ENCODE results near the gene IGF2BP2.

IGF2BP2 gene

GRCh38 chr3:185718736-185719593, 105.9 kb downstream of the IGF2BP2 start:
- DNase-seq (ENCODE audit: insufficient read length, low spot score) (no peak), FAIRE-seq (no peak)
- TF ChIP-seq, protein P1, sequence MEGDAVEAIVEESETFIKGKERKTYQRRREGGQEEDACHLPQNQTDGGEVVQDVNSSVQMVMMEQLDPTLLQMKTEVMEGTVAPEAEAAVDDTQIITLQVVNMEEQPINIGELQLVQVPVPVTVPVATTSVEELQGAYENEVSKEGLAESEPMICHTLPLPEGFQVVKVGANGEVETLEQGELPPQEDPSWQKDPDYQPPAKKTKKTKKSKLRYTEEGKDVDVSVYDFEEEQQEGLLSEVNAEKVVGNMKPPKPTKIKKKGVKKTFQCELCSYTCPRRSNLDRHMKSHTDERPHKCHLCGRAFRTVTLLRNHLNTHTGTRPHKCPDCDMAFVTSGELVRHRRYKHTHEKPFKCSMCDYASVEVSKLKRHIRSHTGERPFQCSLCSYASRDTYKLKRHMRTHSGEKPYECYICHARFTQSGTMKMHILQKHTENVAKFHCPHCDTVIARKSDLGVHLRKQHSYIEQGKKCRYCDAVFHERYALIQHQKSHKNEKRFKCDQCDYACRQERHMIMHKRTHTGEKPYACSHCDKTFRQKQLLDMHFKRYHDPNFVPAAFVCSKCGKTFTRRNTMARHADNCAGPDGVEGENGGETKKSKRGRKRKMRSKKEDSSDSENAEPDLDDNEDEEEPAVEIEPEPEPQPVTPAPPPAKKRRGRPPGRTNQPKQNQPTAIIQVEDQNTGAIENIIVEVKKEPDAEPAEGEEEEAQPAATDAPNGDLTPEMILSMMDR (IDR thresholded peaks at IDR 0.05; ENCODE audit: insufficient read depth, missing control alignments), result no peak

GRCh38 chr3:185717627-185718402, 107.0 kb downstream of the IGF2BP2 start:
- DNase-seq (ENCODE audit: insufficient read length, low spot score) (no peak), FAIRE-seq (no peak)
- TF ChIP-seq, protein P1 (IDR thresholded peaks at IDR 0.05; ENCODE audit: insufficient read depth, missing control alignments), result no peak

- TF ChIP-seq, protein P1 (IDR thresholded peaks at IDR 0.05; ENCODE audit: insufficient read depth, missing control alignments), result no peak
- no peak for DNase-seq (ENCODE audit: insufficient read length, low spot score)
- FAIRE-seq, result no peak
Observed at GRCh38 chr3:185717121-185717520, 107.7 kb downstream of the IGF2BP2 start.

DNA sequence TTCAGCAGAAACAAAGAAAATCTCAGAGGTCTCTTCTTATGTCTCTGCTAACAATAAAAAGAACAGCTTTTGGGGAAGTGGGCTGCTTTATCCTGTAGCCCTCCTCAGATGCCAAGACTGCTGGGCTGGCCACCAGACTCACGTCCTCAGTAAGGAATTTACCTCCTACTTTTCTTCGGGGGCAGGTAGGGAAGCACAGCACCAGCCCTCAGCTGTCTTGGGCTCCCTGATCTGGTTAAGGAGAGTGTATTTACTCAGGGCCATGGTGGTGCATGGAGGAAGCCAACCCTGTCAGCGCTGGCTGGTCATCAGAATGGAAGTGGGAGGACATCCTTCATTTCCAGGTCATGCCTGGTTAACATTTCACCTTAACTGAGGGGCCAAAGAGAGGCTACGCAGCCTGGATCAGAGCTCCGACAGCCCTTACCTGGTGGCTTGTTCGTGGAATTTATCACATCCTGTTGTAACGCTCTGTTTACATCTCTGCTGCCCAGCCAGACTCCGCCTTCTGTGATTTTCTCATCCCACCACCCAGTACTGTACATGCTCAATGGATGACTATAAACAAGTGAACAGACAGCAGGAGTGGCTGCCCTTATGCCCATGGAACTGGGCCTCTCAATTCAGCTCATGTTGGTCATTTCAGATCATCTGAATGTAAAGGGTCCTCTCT, 108.3 kb downstream of the IGF2BP2 start:
- TF ChIP-seq, protein P1 (IDR thresholded peaks at IDR 0.05; ENCODE audit: insufficient read depth, missing control alignments), result no peak
- FAIRE-seq (no peak), DNase-seq (ENCODE audit: insufficient read length, low spot score) (no peak)

GRCh38 chr3:185715091-185715490, 109.8 kb downstream of the IGF2BP2 start:
- no peak for DNase-seq (ENCODE audit: insufficient read length, low spot score)
- no peak for FAIRE-seq
- TF ChIP-seq, protein P1 (IDR thresholded peaks at IDR 0.05; ENCODE audit: insufficient read depth, missing control alignments), result no peak

DNA sequence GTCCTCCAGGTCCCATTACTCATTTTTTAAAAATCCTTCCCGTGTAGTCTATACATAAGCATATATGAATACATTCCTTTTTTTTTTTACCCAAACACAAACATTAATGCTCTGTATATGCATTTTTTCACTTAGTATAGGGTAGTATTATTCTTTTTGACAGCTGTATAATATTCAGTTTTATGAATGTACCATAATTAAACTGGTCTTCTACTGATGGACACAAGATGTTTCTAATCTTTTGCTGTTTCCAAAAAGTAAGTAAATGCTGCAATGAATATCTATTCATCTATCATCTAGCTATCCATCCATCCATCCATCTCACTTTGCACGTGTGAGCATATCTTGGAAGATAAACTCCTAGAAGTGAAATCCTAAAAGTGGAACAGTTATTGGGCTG, 110.8 kb downstream of the IGF2BP2 start:
- DNase-seq (ENCODE audit: insufficient read length, low spot score) (no peak), FAIRE-seq (no peak)
- TF ChIP-seq, protein P1 (IDR thresholded peaks at IDR 0.05; ENCODE audit: insufficient read depth, missing control alignments), result no peak

All from D721Med (cell line).